ENCODE data around the gene NFIX.

NFIX gene

GRCh38 chr19:12997967-12998940 is 3.0 kb downstream of the NFIX start:
- no peak for FAIRE-seq
- no peak for DNase-seq (ENCODE audit: insufficient read length, low spot score)
- no peak for TF ChIP-seq CTCF (IDR thresholded peaks at IDR 0.05; ENCODE audit: insufficient read depth, missing control alignments)

GRCh38 chr19:13001166-13001501 is 5.9 kb downstream of the NFIX start:
- TF ChIP-seq CTCF (IDR thresholded peaks at IDR 0.05; ENCODE audit: insufficient read depth, missing control alignments): no peak
- FAIRE-seq: no peak
- DNase-seq (ENCODE audit: insufficient read length, low spot score): no peak

GRCh38 chr19:13001502-13002165 is 6.4 kb downstream of the NFIX start:
- DNase-seq (ENCODE audit: insufficient read length, low spot score): no peak
- no peak for TF ChIP-seq CTCF (IDR thresholded peaks at IDR 0.05; ENCODE audit: insufficient read depth, missing control alignments)

GRCh38 chr19:13002166-13002898 is 7.1 kb downstream of the NFIX start:
- DNase-seq (ENCODE audit: insufficient read length, low spot score) (no peak), FAIRE-seq (no peak)
- no peak for TF ChIP-seq CTCF (IDR thresholded peaks at IDR 0.05; ENCODE audit: insufficient read depth, missing control alignments)

More at GRCh38 chr19:13001502-13002165, 6.4 kb downstream of the NFIX start:
- no peak for FAIRE-seq

- no peak for TF ChIP-seq CTCF (IDR thresholded peaks at IDR 0.05; ENCODE audit: insufficient read depth, missing control alignments)
These were observed 7.8 kb downstream of the NFIX start for GRCh38 chr19:13003081-13003480.

GRCh38 chr19:13004273-13004672 is 9.0 kb downstream of the NFIX start:
- DNase-seq (ENCODE audit: insufficient read length, low spot score) (no peak), FAIRE-seq (no peak)
- TF ChIP-seq CTCF (IDR thresholded peaks at IDR 0.05; ENCODE audit: insufficient read depth, missing control alignments): no peak

More at GRCh38 chr19:13003081-13003480, 7.8 kb downstream of the NFIX start:
- no peak for FAIRE-seq
- DNase-seq (ENCODE audit: insufficient read length, low spot score): no peak

All from D721Med (cell line).